HG03139 (cell line): Measurements from ENCODE around the gene THTPA.
A peak's percentile ranks its signal among the peaks of the same experiment; 100 is the strongest.
"Not testable (repeated sequence)": the region's sequence is repeated elsewhere in the genome, so short reads cannot be mapped to it uniquely, and the experiment has no call there.

Experiments
- ATAC-seq: cut with Tn5 transposase; IDR thresholded peaks from one replicate; pipeline ENCODE4 v1.9.1; 2021; ENCODE audit not compliant: unreplicated experiment

THTPA gene

GRCh38 chr14:23582906-23583760 lies 27.1 kb downstream of the THTPA start:
- no peak for ATAC-seq

- not testable (repeated sequence) for ATAC-seq
Measured at GRCh38 chr14:23583761-23584526, 27.9 kb downstream of the THTPA start.

- not testable (repeated sequence) for ATAC-seq
Measured at GRCh38 chr14:23584527-23585203, 28.6 kb downstream of the THTPA start.

GRCh38 chr14:23588884-23589598 lies 33.0 kb downstream of the THTPA start:
- peak; percentile 99 for ATAC-seq

- no peak for ATAC-seq
Measured at GRCh38 chr14:23589606-23590005, 33.5 kb downstream of the THTPA start.

- no peak for ATAC-seq
Measured at GRCh38 chr14:23590198-23590597, 34.1 kb downstream of the THTPA start.

- not testable (repeated sequence) for ATAC-seq
Measured at GRCh38 chr14:23594191-23594590, 38.1 kb downstream of the THTPA start.

- no peak for ATAC-seq
Measured at GRCh38 chr14:23600322-23600707, 44.2 kb downstream of the THTPA start.

GRCh38 chr14:23600806-23601205 lies 44.7 kb downstream of the THTPA start:
- no peak for ATAC-seq

GRCh38 chr14:23601424-23601823 lies 45.4 kb downstream of the THTPA start:
- no peak for ATAC-seq

GRCh38 chr14:23601845-23602180 lies 45.7 kb downstream of the THTPA start:
- no peak for ATAC-seq

- ATAC-seq: no peak
Measured at GRCh38 chr14:23602181-23603095, 46.4 kb downstream of the THTPA start.

- no peak for ATAC-seq
Measured at GRCh38 chr14:23603103-23603502, 47.0 kb downstream of the THTPA start.

GRCh38 chr14:23604148-23604547 lies 48.1 kb downstream of the THTPA start:
- no peak for ATAC-seq

GRCh38 chr14:23604675-23605170 lies 48.7 kb downstream of the THTPA start:
- no peak for ATAC-seq

GRCh38 chr14:23605931-23606585 lies 50.0 kb downstream of the THTPA start:
- peak; percentile 72 for ATAC-seq

GRCh38 chr14:23608454-23608853 lies 52.4 kb downstream of the THTPA start:
- no peak for ATAC-seq

- ATAC-seq: no peak
Measured at GRCh38 chr14:23609001-23609400, 52.9 kb downstream of the THTPA start.

- ATAC-seq: not testable (repeated sequence)
Measured at GRCh38 chr14:23609411-23610089, 53.5 kb downstream of the THTPA start.
